Central memory CD8-positive, alpha-beta T cell (primary cell): ENCODE results near the gene RIMS1.
A peak's percentile ranks its signal among the peaks of the same experiment; 100 is the strongest.

ENCODE experiments used
- ATAC-seq: fragments of 150-1000 bp; cut with Tn5 transposase; replicated peaks from 2 replicates; pipeline ENCODE4 v1.10.0; 2022; ENCODE audit warnings: mild to moderate bottlenecking, moderate FRiP score, moderate number of reproducible peaks; ENCODE audit not compliant: poor library complexity, severe bottlenecking; ENCODE audit errors: extremely low read depth
- DNase-seq, 2 donors: peaks; one replicate each; pipeline ENCODE4 v3.0.0; 2021; ENCODE audit warnings: low spot score in 2 of 2
- H3K27ac Mint-ChIP-seq: one replicate; pipeline ENCODE4 v1.8.0; 2022; ENCODE audit warnings: low read depth, mild to moderate bottlenecking, moderate library complexity, mixed read lengths
- H3K27me3 Mint-ChIP-seq: one replicate; pipeline ENCODE4 v1.8.0; 2022; ENCODE audit warnings: mixed read lengths
- H3K36me3 Mint-ChIP-seq: one replicate; pipeline ENCODE4 v1.8.0; 2022; ENCODE audit warnings: mild to moderate bottlenecking, moderate library complexity, mixed read lengths; ENCODE audit not compliant: insufficient read depth
- H3K4me1 Mint-ChIP-seq: one replicate; pipeline ENCODE4 v1.8.0; 2022; ENCODE audit warnings: mixed read lengths
- H3K4me3 Mint-ChIP-seq: one replicate; pipeline ENCODE4 v1.8.0; 2022; ENCODE audit warnings: mild to moderate bottlenecking, moderate library complexity, mixed read lengths
- H3K9me3 Mint-ChIP-seq: one replicate; pipeline ENCODE4 v1.8.0; 2022; ENCODE audit warnings: mixed read lengths

The RIMS1 gene

DNA sequence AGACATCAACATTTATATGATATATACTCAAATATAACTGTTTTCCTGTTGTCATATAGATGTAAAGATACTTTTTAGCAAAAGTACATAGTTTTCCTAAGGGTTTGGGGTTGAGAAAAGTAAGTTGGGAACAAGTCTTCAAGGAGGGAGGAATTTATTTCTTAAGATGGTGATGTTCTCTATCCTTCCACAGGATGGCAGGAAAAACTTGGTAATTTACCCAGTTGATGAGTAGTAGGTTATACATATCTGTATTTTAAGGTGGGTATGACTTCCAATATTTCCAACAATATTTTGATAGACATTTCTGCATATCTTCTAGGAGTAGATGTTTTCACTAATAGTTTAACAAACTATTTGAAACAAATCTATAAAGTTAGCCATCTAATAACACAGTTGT, 254.4 kb downstream of the RIMS1 start:
- ATAC-seq: no peak
- Mint-ChIP-seq H3K4me1 (no peaks in the 10 kb centered on the region), H3K36me3 (no peaks in the 10 kb centered on the region), H3K9me3 (no peaks in the 10 kb centered on the region), H3K27me3 (no peaks in the 10 kb centered on the region), H3K4me3 (no peak overlapping the region), H3K27ac (no peak overlapping the region)
- no peak for DNase-seq

DNA sequence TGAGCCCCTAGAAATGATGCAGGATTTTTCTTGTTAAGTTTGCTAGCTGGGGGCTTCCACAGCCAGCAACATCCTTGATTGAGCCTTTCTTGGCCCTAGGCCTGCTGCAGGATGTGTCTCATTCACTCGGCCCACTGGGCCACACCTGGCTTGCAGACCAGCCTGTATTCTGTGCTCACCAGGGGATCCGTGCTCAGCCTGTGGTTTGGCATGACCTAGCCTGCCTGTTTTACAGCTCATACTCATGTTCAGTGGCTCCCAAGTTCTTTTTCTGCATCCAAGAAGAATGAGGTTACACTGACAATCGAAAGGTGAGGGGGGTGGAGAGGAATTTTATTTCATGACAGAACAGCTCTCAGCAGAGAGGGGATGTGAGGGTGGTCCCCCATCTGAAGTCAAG, 263.4 kb downstream of the RIMS1 start:
- Mint-ChIP-seq H3K4me1 (no peaks in the 10 kb centered on the region), H3K27ac (no peak overlapping the region), H3K9me3 (no peaks in the 10 kb centered on the region), H3K36me3 (no peaks in the 10 kb centered on the region), H3K4me3 (no peak overlapping the region), H3K27me3 (no peaks in the 10 kb centered on the region)
- DNase-seq (no peak), ATAC-seq (no peak)

DNA sequence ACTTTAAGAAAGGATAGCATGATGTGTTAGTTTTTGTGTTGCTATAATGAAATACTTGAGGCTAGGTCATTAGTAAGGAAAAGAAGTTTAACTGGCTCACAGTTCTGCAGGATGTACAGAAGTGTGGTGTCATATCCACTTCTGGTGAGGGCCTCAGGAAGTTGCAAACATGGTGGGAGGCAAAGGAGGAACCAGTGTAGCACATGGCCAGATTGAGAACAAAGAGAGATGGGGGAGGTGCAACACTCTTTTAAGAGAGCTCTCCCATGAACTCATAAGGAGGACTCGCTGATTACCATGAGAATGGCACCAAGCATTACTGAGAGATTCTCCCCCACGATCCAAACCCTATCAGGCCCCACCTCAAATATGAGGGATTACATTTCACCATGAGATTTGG, 265.4 kb downstream of the RIMS1 start:
- H3K4me3 Mint-ChIP-seq: no peak overlapping the region
- H3K9me3 Mint-ChIP-seq: peaks cover 8% of the 10 kb centered on the region

DNA sequence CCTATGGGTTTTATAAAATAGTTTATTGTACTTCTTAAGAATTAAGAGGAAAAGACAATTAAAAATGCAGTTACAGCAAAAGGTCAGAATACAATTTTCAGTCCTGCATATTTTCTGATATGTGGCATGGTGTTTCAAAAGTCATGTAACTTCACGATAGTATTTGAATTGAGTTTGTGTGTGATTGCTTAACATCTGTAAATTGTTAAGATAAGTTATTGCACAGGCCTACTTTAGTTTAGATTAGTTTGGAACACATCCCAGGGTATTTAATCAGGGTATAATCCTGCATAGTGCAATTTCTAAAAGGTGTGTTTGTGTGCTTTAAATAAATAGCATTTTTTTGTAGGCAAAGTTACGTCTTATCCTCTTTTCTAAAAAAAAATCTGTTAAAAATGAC, 289.6 kb downstream of the RIMS1 start:
- H3K4me1 Mint-ChIP-seq: no peaks in the 10 kb centered on the region
- H3K27ac Mint-ChIP-seq: no peak overlapping the region
- H3K36me3 Mint-ChIP-seq: no peaks in the 10 kb centered on the region
- peaks cover under 1% of the 10 kb centered on the region for H3K9me3 Mint-ChIP-seq
- H3K27me3 Mint-ChIP-seq: peaks cover 12% of the 10 kb centered on the region
- ATAC-seq: no peak
- no peak for DNase-seq
- no peak overlapping the region for H3K4me3 Mint-ChIP-seq

More for the DNA sequence above, 265.4 kb downstream of the RIMS1 start:
- Mint-ChIP-seq H3K27ac (no peak overlapping the region), H3K27me3 (no peaks in the 10 kb centered on the region), H3K4me1 (no peaks in the 10 kb centered on the region), H3K36me3 (no peaks in the 10 kb centered on the region)
- DNase-seq (no peak), ATAC-seq (no peak)

DNA sequence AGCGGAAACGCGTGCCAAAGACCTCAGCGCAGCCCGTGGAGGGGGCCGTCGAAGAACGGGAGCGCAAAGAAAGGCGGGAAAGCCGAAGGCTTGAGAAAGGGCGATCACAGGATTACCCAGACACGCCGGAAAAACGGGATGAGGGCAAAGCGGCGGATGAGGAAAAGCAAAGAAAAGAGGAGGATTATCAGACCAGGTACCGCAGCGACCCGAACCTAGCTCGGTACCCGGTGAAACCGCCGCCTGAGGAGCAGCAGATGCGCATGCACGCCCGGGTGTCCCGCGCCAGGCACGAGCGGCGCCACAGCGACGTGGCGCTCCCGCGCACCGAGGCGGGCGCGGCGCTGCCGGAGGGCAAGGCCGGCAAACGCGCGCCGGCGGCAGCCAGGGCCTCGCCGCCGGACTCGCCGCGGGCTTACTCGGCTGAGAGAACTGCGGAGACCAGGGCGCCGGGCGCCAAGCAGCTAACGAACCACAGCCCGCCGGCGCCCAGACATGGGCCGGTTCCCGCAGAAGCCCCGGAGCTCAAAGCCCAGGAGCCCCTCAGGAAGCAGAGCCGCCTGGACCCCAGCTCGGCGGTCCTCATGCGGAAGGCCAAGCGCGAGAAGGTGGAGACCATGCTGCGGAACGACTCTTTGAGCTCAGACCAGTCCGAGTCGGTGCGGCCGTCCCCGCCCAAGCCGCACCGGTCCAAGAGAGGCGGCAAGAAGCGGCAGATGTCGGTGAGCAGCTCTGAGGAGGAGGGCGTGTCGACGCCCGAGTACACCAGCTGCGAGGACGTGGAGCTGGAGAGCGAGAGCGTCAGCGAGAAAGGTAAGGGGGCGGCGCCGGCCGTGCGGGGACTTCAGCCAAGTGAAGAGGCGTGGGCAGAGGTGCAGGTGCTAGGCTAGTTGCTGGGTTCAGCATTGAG, 296.2 kb downstream of the RIMS1 start:
- Mint-ChIP-seq H3K36me3 (no peaks in the 10 kb centered on the region), H3K9me3 (peaks cover 6% of the 10 kb centered on the region), H3K27ac (peak overlapping the region; percentile 74), H3K4me1 (peaks cover 9% of the 10 kb centered on the region), H3K4me3 (no peak overlapping the region), H3K27me3 (peaks cover 35% of the 10 kb centered on the region)
- DNase-seq (no peak), ATAC-seq (no peak)

DNA sequence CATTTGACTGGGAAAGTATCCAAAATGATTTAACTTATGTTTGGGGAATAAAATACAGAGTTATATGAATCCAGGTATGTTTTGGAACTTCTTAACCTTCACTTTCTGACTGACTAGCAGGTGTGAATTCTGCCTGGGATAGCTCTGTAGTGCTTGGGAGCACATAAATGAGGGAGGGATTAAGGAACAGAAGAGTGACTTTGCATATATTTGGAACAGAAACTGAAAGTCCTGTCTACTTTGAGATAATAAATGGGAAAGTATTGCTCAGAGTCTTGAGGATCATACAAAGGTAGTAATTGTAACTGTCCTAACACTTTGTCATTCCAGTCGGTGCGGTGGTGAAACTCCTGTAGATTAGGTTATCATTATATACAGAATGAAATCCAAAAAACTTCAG, 317.6 kb downstream of the RIMS1 start:
- Mint-ChIP-seq H3K27me3 (no peaks in the 10 kb centered on the region), H3K36me3 (peaks cover 1% of the 10 kb centered on the region), H3K9me3 (no peaks in the 10 kb centered on the region), H3K4me3 (no peak overlapping the region), H3K27ac (no peak overlapping the region), H3K4me1 (no peaks in the 10 kb centered on the region)
- ATAC-seq (no peak), DNase-seq (no peak)

DNA sequence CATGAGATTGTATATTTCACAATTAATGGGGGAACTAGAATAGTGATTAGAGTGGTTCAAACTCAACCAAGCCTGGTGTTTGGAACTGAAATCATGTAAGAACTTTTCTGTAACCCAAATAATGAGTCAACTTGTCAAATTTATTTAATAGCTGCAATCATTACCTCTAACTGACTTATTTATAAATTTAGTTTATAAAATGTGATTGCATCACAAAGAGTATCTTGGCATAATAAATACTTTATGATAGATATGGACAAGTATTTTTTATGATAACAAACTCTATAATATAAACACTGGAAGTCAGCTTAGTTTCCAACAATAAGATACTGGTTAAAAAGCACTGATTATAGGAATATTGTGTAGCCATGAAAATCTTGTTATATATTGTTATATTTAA, 319.1 kb downstream of the RIMS1 start:
- Mint-ChIP-seq H3K36me3 (peaks cover 1% of the 10 kb centered on the region), H3K27ac (no peak overlapping the region), H3K4me3 (no peak overlapping the region), H3K27me3 (no peaks in the 10 kb centered on the region), H3K4me1 (no peaks in the 10 kb centered on the region), H3K9me3 (no peaks in the 10 kb centered on the region)
- DNase-seq: no peak
- no peak for ATAC-seq

DNA sequence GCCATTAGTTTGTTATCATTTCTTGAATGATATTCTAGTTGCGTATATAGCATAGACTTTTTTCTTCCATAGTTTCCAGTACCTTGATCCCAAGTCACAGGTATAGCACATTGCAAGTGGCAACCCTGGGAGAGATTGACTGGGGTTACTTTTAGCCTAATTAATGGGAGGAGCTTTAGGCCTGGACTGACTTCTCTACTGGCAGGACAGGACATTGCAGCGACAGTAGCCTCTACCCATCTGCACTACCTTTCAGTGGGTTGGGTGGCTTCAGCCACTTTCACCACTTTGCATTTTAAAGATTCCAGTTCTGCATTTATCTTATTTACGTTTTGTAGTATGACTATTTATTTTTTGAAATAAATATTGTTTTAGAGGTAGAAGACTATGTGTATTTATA, 320.3 kb downstream of the RIMS1 start:
- Mint-ChIP-seq H3K27me3 (no peaks in the 10 kb centered on the region), H3K9me3 (no peaks in the 10 kb centered on the region), H3K36me3 (peaks cover 1% of the 10 kb centered on the region), H3K27ac (no peak overlapping the region), H3K4me3 (no peak overlapping the region), H3K4me1 (no peaks in the 10 kb centered on the region)
- ATAC-seq: no peak
- DNase-seq: no peak

DNA sequence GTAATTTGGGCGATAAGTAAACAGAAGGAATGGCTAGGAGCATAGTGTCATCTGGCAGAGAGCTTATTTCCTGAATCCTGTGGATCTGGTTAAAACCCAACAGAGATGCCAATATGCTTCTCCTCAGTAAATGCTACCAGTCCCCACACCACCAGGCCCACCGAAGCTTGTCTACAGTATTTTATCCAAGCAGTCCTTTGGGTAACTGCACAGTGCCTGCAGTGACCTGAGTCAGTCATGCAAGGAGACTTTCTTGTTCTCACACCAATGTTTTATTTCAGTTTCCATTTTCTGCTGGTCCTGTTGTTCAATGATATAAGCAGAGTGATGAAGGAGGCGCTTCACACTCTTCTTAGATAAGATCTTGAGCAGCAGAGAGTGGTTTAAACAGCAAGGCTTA, 326.3 kb downstream of the RIMS1 start:
- Mint-ChIP-seq H3K4me1 (no peaks in the 10 kb centered on the region), H3K4me3 (no peak overlapping the region), H3K27ac (no peak overlapping the region), H3K9me3 (no peaks in the 10 kb centered on the region), H3K36me3 (no peaks in the 10 kb centered on the region), H3K27me3 (no peaks in the 10 kb centered on the region)
- DNase-seq (no peak), ATAC-seq (no peak)

DNA sequence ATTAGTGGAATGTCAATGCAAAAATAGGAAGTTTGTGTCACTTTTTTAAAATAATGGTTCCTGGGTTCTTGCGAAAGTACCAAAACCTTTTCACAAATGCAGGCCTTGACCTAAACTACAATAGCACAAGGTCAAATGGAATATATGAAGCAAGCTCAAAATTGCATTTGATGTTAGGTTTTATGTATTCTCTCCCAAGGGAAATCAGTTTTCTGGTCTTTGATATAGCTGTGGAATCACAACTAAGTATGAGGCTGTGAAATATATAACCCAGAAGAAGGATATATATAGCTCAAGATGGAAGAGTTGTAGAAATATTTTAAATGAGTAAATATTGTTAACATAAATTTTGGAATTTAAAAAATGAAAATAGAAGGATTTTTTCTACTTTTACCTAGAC, 327.3 kb downstream of the RIMS1 start:
- H3K4me3 Mint-ChIP-seq: no peak overlapping the region
- no peaks in the 10 kb centered on the region for H3K9me3 Mint-ChIP-seq
- H3K27ac Mint-ChIP-seq: no peak overlapping the region
- no peaks in the 10 kb centered on the region for H3K36me3 Mint-ChIP-seq
- no peak for DNase-seq
- no peak for ATAC-seq
- no peaks in the 10 kb centered on the region for H3K4me1 Mint-ChIP-seq
- H3K27me3 Mint-ChIP-seq: no peaks in the 10 kb centered on the region

DNA sequence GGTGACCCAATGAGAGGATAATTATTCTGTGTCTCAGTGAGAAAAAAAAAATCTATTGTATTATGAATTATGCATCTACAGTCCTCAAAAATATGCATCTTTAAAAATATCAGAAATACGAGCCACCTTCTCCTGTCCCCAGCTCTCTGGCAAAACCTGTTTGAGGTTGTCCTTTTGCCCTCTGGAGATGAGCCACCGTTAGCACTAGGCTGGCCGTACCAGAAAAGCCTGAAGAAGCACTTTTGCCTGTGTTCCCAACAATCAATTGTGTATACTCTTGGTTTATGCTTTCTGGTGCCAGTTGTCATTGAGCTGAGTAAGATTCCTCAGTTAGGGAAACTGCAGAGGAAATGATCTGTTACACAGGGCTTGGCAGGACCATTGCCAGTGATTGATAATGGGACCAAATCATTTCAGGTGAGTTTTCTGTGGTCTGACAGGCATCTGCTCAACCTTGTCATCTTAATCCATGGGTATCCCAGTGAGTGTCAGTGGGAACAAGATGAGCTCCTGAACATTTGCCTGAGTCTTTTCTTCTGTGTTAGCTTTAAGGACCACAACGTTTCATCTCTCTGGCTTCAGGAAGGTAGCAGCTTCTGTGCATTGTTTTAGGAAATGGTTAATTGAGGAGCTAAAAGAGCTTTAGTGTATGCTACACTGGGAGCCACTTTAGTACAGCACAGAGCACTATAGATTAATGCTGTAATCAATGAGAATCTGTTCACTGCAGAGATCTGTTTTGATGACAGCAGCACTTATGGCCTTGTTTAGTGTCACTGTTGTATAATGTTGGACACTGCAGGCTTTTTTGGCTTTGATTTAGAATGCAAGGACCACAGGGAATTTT, 330.1 kb downstream of the RIMS1 start:
- no peak for ATAC-seq
- no peak for DNase-seq
- Mint-ChIP-seq H3K36me3 (no peaks in the 10 kb centered on the region), H3K27ac (no peak overlapping the region), H3K9me3 (peaks cover 6% of the 10 kb centered on the region), H3K4me3 (no peak overlapping the region), H3K4me1 (no peaks in the 10 kb centered on the region), H3K27me3 (no peaks in the 10 kb centered on the region)

DNA sequence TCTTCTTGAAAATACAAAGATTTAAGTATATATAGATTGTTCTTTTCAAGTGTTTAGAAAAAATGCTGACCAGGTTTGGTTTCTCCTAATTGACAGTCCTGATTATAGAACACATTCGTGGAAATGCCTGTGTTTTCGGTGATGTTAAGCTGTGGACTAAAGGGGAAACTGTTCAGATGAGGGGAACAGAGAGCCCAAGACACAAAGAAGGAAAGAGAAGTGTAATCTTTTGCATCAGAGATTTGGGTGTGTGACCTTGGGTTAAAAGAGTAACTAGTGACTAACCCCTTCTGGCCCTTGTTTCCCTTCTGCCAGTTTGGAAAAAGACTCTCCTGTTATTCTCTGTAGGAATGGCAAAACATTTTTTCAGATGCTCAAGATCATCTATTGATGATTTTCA, 331.3 kb downstream of the RIMS1 start:
- H3K9me3 Mint-ChIP-seq: peaks cover 6% of the 10 kb centered on the region
- H3K27me3 Mint-ChIP-seq: no peaks in the 10 kb centered on the region
- DNase-seq: no peak
- no peak for ATAC-seq
- H3K36me3 Mint-ChIP-seq: no peaks in the 10 kb centered on the region
- H3K4me1 Mint-ChIP-seq: no peaks in the 10 kb centered on the region
- no peak overlapping the region for H3K27ac Mint-ChIP-seq
- no peak overlapping the region for H3K4me3 Mint-ChIP-seq

DNA sequence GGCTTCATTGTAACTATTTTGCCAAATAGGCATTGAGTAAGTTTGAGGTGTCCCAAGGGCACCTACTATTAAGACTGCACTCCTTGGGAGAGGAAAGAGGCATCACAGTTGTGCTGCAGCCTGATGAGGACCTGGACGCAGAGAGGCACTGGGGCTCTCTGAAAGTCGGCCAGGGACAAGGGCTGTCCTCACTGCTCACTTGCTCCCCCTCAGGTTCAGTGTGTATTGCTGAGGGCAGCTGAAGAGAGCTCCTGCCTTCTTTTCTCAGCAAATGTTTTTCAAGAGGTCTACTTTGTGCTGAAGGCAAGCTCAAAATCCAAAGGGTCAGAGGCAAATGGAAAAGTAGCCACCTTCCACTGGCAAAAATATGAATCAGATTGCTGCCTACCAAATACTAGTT, 331.8 kb downstream of the RIMS1 start:
- Mint-ChIP-seq H3K27ac (no peak overlapping the region), H3K9me3 (peaks cover 6% of the 10 kb centered on the region), H3K36me3 (no peaks in the 10 kb centered on the region), H3K4me3 (no peak overlapping the region), H3K27me3 (no peaks in the 10 kb centered on the region), H3K4me1 (no peaks in the 10 kb centered on the region)
- DNase-seq: no peak
- ATAC-seq: no peak
